Hematopoietic multipotent progenitor cell treated with erythropoietin and hydrocortisone succinate and interleukin-3 and kit ligand, for 8 days (in vitro differentiated cells): ENCODE measurements around the gene RITA1.

ENCODE experiments used
- DNase-seq: peaks from one replicate; pipeline ENCODE4 v3.0.0-alpha.2; 2015

Gene RITA1

GRCh38 chr12:113154351-113154973, 31.1 kb upstream of the RITA1 start:
- no peak for DNase-seq

GRCh38 chr12:113155060-113155459, 30.5 kb upstream of the RITA1 start:
- no peak for DNase-seq

GRCh38 chr12:113155646-113156045, 29.9 kb upstream of the RITA1 start:
- DNase-seq: no peak

- no peak for DNase-seq
Observed at GRCh38 chr12:113157218-113157859, 28.2 kb upstream of the RITA1 start.

- DNase-seq: no peak
Observed at GRCh38 chr12:113158439-113159203, 26.9 kb upstream of the RITA1 start.

- peak; percentile 17 for DNase-seq
Observed at GRCh38 chr12:113159937-113160336, 25.6 kb upstream of the RITA1 start.

GRCh38 chr12:113161415-113162016, 24.0 kb upstream of the RITA1 start:
- peak; percentile 49 for DNase-seq

GRCh38 chr12:113162102-113163029, 23.2 kb upstream of the RITA1 start:
- no peak for DNase-seq

- no peak for DNase-seq
Observed at GRCh38 chr12:113163030-113163360, 22.5 kb upstream of the RITA1 start.

GRCh38 chr12:113164014-113164413, 21.5 kb upstream of the RITA1 start:
- no peak for DNase-seq

- no peak for DNase-seq
Observed at GRCh38 chr12:113165521-113166450, 19.7 kb upstream of the RITA1 start.

- DNase-seq: no peak
Observed at GRCh38 chr12:113167868-113168267, 17.7 kb upstream of the RITA1 start.

GRCh38 chr12:113169697-113170096, 15.8 kb upstream of the RITA1 start:
- no peak for DNase-seq

GRCh38 chr12:113170457-113170856, 15.1 kb upstream of the RITA1 start:
- DNase-seq: no peak

GRCh38 chr12:113170926-113171325, 14.6 kb upstream of the RITA1 start:
- DNase-seq: no peak

- DNase-seq: no peak
Observed at GRCh38 chr12:113171543-113171942, 14.0 kb upstream of the RITA1 start.

GRCh38 chr12:113172185-113172584, 13.3 kb upstream of the RITA1 start:
- no peak for DNase-seq

- DNase-seq: no peak
Observed at GRCh38 chr12:113173081-113173698, 12.3 kb upstream of the RITA1 start.

GRCh38 chr12:113174461-113175384, 10.8 kb upstream of the RITA1 start:
- DNase-seq: peak; percentile 67

GRCh38 chr12:113179023-113179422, 6.5 kb upstream of the RITA1 start:
- DNase-seq: no peak
